ENCODE results near the gene PLCB4.

The PLCB4 gene

GRCh38 chr20:9078826-9079731 lies 10.2 kb downstream of the PLCB4 start:
- DNase-seq (ENCODE audit: low read depth, low spot score): no peak
- no peaks in the 10 kb centered on the region for H3K27me3 ChIP-seq (ENCODE audit: control insufficient read depth, insufficient read depth, low read length)
- H3K4me3 ChIP-seq (ENCODE audit: low read length): no peak overlapping the region
- H3K36me3 ChIP-seq (ENCODE audit: control insufficient read depth, insufficient read depth, low read length): no peaks in the 10 kb centered on the region
- H3K4me1 ChIP-seq (ENCODE audit: control insufficient read depth, insufficient read depth, low read length): peaks cover 5% of the 10 kb centered on the region
- H3K27ac ChIP-seq (ENCODE audit: low read length): no peak overlapping the region
- H3K9me3 ChIP-seq (ENCODE audit: control insufficient read depth, insufficient read depth, low read length): no peaks in the 10 kb centered on the region
- WGBS (ENCODE audit: insufficient coverage, insufficient read length): no CpG with 5 or more reads among the region's 5 CpGs

- peaks cover 3% of the 10 kb centered on the region for H3K4me1 ChIP-seq (ENCODE audit: control insufficient read depth, insufficient read depth, low read length)
- H3K27ac ChIP-seq (ENCODE audit: low read length): no peak overlapping the region
- H3K4me3 ChIP-seq (ENCODE audit: low read length): no peak overlapping the region
- WGBS (ENCODE audit: insufficient coverage, insufficient read length): no CpG with 5 or more reads among the region's 1 CpG
- DNase-seq (ENCODE audit: low read depth, low spot score): no peak
- H3K27me3 ChIP-seq (ENCODE audit: control insufficient read depth, insufficient read depth, low read length): no peaks in the 10 kb centered on the region
- H3K36me3 ChIP-seq (ENCODE audit: control insufficient read depth, insufficient read depth, low read length): no peaks in the 10 kb centered on the region
- no peaks in the 10 kb centered on the region for H3K9me3 ChIP-seq (ENCODE audit: control insufficient read depth, insufficient read depth, low read length)
Measured at GRCh38 chr20:9081423-9081966, 12.6 kb downstream of the PLCB4 start.

DNA sequence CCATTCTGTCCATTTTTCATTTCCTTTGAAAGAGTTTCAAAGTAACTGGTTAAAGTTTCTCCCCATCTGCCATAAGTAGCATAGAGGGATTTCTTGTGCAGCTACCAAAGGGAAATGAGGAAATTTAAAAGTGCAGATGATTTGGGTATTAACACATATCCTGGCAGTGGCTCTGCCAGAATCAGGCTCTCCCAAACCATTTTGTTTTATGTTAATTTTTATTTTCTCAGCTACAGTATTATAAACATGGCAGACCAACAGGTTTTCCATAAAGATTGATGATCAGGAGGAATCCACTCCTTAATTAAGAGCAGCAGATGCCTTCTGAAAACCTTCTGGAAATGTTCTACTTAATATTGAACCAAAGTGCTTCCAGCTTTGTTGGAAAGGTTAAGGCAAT lies 13.9 kb downstream of the PLCB4 start:
- Histone ChIP-seq H3K4me3 (ENCODE audit: low read length) (no peak overlapping the region), H3K4me1 (ENCODE audit: control insufficient read depth, insufficient read depth, low read length) (peaks cover 3% of the 10 kb centered on the region), H3K36me3 (ENCODE audit: control insufficient read depth, insufficient read depth, low read length) (no peaks in the 10 kb centered on the region), H3K9me3 (ENCODE audit: control insufficient read depth, insufficient read depth, low read length) (no peaks in the 10 kb centered on the region), H3K27ac (ENCODE audit: low read length) (no peak overlapping the region), H3K27me3 (ENCODE audit: control insufficient read depth, insufficient read depth, low read length) (no peaks in the 10 kb centered on the region)
- DNase-seq (ENCODE audit: low read depth, low spot score): no peak

- WGBS (ENCODE audit: insufficient coverage, insufficient read length): no CpG with 5 or more reads among the region's 3 CpGs
- no peak for DNase-seq (ENCODE audit: low read depth, low spot score)
Measured at GRCh38 chr20:9087531-9088217, 18.8 kb downstream of the PLCB4 start.

GRCh38 chr20:9088556-9088955 lies 19.7 kb downstream of the PLCB4 start:
- Histone ChIP-seq H3K4me3 (ENCODE audit: low read length) (no peak overlapping the region), H3K27me3 (ENCODE audit: control insufficient read depth, insufficient read depth, low read length) (no peaks in the 10 kb centered on the region), H3K4me1 (ENCODE audit: control insufficient read depth, insufficient read depth, low read length) (no peaks in the 10 kb centered on the region), H3K9me3 (ENCODE audit: control insufficient read depth, insufficient read depth, low read length) (no peaks in the 10 kb centered on the region), H3K27ac (ENCODE audit: low read length) (no peak overlapping the region), H3K36me3 (ENCODE audit: control insufficient read depth, insufficient read depth, low read length) (no peaks in the 10 kb centered on the region)
- DNase-seq (ENCODE audit: low read depth, low spot score): no peak

More at GRCh38 chr20:9087531-9088217, 18.8 kb downstream of the PLCB4 start:
- Histone ChIP-seq H3K4me3 (ENCODE audit: low read length) (no peak overlapping the region), H3K9me3 (ENCODE audit: control insufficient read depth, insufficient read depth, low read length) (no peaks in the 10 kb centered on the region), H3K4me1 (ENCODE audit: control insufficient read depth, insufficient read depth, low read length) (no peaks in the 10 kb centered on the region), H3K27me3 (ENCODE audit: control insufficient read depth, insufficient read depth, low read length) (no peaks in the 10 kb centered on the region), H3K27ac (ENCODE audit: low read length) (no peak overlapping the region), H3K36me3 (ENCODE audit: control insufficient read depth, insufficient read depth, low read length) (no peaks in the 10 kb centered on the region)

DNA sequence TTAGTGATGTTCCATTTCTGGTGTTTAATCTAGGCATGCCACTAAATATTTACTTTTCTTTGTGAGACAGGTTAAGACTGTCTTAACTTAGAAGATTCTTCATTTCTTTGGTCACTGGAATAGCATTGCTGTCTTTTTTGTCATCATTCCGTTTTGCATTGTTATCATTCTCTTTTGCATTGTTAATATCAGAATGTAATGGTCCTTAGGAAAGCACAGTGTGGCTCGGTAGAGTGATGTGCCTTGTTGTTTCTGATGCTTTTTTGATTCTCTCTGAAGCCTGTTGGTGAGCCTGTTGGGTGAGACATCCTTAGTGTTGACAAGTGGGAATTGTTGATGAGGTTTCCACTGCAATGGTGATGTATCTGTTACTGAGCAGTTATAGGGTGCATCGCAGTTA lies 23.2 kb downstream of the PLCB4 start:
- H3K4me3 ChIP-seq (ENCODE audit: low read length): no peak overlapping the region
- DNase-seq (ENCODE audit: low read depth, low spot score): no peak
- no peaks in the 10 kb centered on the region for H3K9me3 ChIP-seq (ENCODE audit: control insufficient read depth, insufficient read depth, low read length)
- no peaks in the 10 kb centered on the region for H3K36me3 ChIP-seq (ENCODE audit: control insufficient read depth, insufficient read depth, low read length)
- no peaks in the 10 kb centered on the region for H3K27me3 ChIP-seq (ENCODE audit: control insufficient read depth, insufficient read depth, low read length)
- H3K27ac ChIP-seq (ENCODE audit: low read length): no peak overlapping the region
- no peaks in the 10 kb centered on the region for H3K4me1 ChIP-seq (ENCODE audit: control insufficient read depth, insufficient read depth, low read length)
- no CpG with 5 or more reads among the region's 3 CpGs for WGBS (ENCODE audit: insufficient coverage, insufficient read length)

DNA sequence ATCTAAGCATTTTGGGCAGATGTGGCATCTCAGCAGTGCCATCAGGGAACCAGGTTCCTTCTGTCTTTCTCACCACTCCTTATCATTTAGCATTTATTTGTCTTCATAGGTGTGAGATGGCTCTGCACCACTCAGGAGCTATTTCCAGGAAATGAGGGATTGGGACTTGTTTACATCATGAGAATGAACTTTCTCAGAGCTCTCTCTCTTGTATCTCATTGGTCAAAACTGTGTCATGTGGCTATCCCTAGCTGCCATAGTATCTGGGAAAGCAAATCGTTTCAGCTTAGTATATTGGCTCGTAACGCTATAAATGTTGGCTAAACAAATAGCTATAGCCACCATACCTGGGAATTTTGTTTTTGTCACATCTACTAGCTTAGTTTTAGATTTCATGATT lies 23.8 kb downstream of the PLCB4 start:
- no CpG with 5 or more reads among the region's 3 CpGs for WGBS (ENCODE audit: insufficient coverage, insufficient read length)
- Histone ChIP-seq H3K9me3 (ENCODE audit: control insufficient read depth, insufficient read depth, low read length) (no peaks in the 10 kb centered on the region), H3K4me1 (ENCODE audit: control insufficient read depth, insufficient read depth, low read length) (no peaks in the 10 kb centered on the region), H3K27ac (ENCODE audit: low read length) (no peak overlapping the region), H3K36me3 (ENCODE audit: control insufficient read depth, insufficient read depth, low read length) (no peaks in the 10 kb centered on the region), H3K27me3 (ENCODE audit: control insufficient read depth, insufficient read depth, low read length) (no peaks in the 10 kb centered on the region), H3K4me3 (ENCODE audit: low read length) (no peak overlapping the region)
- DNase-seq (ENCODE audit: low read depth, low spot score): no peak

DNA sequence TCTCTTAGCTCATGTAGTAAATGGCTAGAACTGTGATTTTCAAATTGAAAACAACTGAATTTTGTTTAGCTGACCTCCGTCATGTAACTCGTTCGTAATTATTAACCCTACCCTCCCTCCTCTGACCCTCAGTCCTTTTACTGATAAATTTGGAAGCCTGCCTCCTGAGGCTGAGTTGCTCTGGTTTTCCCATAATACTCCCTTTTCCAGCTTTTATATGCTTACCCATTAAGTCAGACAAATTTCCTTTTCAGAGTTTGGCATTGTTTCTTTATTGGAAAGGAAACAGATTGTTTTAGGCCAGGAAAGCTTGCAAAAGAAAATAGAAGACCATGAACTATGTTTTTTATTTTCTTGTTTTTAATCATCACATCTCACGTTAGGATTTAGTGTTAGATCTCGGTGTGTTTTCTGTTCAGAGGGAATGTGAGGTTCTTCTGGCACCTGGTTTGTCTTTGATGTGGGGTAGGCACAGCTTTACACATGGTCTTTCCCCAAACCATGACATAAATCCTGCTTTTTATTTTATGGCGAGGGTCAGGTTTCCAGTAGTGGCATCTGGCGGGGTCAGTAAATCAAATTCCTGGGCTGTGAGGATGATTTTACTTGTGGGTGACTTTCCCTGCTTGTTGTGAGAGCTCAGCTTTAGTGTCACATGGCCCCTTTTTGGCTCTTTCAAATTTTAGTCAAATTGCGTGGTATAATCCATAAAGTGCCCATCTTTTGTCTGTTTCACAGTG lies 24.5 kb downstream of the PLCB4 start:
- DNase-seq (ENCODE audit: low read depth, low spot score): no peak
- Histone ChIP-seq H3K36me3 (ENCODE audit: control insufficient read depth, insufficient read depth, low read length) (no peaks in the 10 kb centered on the region), H3K4me1 (ENCODE audit: control insufficient read depth, insufficient read depth, low read length) (no peaks in the 10 kb centered on the region), H3K9me3 (ENCODE audit: control insufficient read depth, insufficient read depth, low read length) (no peaks in the 10 kb centered on the region), H3K27me3 (ENCODE audit: control insufficient read depth, insufficient read depth, low read length) (no peaks in the 10 kb centered on the region), H3K27ac (ENCODE audit: low read length) (no peak overlapping the region), H3K4me3 (ENCODE audit: low read length) (no peak overlapping the region)
- WGBS (ENCODE audit: insufficient coverage, insufficient read length): no CpG with 5 or more reads among the region's 8 CpGs

DNA sequence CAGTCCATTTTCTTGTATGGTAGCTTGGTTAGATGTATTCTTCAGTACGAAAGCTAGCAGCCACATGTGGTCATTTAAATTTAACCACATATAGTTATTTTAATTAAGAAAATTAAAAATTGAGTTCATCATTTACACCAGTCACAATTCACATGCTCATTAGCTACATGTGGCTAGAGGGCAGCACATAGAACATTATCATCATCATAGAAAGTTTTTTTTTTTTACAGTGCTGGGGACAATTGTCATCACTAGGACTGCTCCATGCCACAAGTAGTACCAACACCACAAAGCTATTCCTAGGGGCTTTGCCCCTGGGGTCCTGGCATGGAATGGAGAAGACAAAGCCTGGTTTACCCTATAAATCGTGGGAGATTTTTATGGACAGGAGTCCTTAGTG lies 30.5 kb downstream of the PLCB4 start:
- no peaks in the 10 kb centered on the region for H3K36me3 ChIP-seq (ENCODE audit: control insufficient read depth, insufficient read depth, low read length)
- no peak for DNase-seq (ENCODE audit: low read depth, low spot score)
- no peaks in the 10 kb centered on the region for H3K27me3 ChIP-seq (ENCODE audit: control insufficient read depth, insufficient read depth, low read length)
- H3K9me3 ChIP-seq (ENCODE audit: control insufficient read depth, insufficient read depth, low read length): no peaks in the 10 kb centered on the region
- no peak overlapping the region for H3K4me3 ChIP-seq (ENCODE audit: low read length)
- no peak overlapping the region for H3K27ac ChIP-seq (ENCODE audit: low read length)
- no CpG with 5 or more reads among the region's 2 CpGs for WGBS (ENCODE audit: insufficient coverage, insufficient read length)
- no peaks in the 10 kb centered on the region for H3K4me1 ChIP-seq (ENCODE audit: control insufficient read depth, insufficient read depth, low read length)

DNA sequence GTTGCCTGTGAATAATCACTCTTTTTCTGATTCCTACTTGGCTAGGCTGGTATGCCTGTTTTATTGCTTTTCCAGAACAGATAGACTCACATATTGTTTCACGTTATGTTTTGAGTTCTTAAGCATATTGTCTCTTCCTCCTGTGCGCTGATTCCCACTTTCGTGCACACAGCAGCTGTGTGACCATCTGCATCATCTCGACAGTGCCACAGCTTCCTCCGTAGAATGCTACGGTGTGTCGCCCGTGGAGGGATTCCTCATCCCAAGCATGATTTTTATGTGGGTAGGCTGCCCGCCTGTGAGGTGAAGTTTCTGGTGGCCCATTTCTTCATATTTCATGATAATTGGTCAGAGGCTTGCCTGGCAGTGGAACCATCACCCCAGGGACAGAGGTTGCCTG lies 31.8 kb downstream of the PLCB4 start:
- H3K4me1 ChIP-seq (ENCODE audit: control insufficient read depth, insufficient read depth, low read length): no peaks in the 10 kb centered on the region
- H3K27ac ChIP-seq (ENCODE audit: low read length): no peak overlapping the region
- no peaks in the 10 kb centered on the region for H3K9me3 ChIP-seq (ENCODE audit: control insufficient read depth, insufficient read depth, low read length)
- no peaks in the 10 kb centered on the region for H3K36me3 ChIP-seq (ENCODE audit: control insufficient read depth, insufficient read depth, low read length)
- H3K4me3 ChIP-seq (ENCODE audit: low read length): no peak overlapping the region
- no peak for DNase-seq (ENCODE audit: low read depth, low spot score)
- no peaks in the 10 kb centered on the region for H3K27me3 ChIP-seq (ENCODE audit: control insufficient read depth, insufficient read depth, low read length)
- WGBS (ENCODE audit: insufficient coverage, insufficient read length): no CpG with 5 or more reads among the region's 9 CpGs
